Measurements from ENCODE around the gene BCL10. TPM values are rescaled to one million over a fixed set of nuclear protein-coding genes. Genes with fewer than 3 reads are reported as not detected.

BCL10 gene
- total RNA-seq, 3 donors from 2014 or later (not counting 1 experiment from before 2014, with no cell fraction given), result 46.3 to 49.2 (median 48.7) TPM

DNA sequence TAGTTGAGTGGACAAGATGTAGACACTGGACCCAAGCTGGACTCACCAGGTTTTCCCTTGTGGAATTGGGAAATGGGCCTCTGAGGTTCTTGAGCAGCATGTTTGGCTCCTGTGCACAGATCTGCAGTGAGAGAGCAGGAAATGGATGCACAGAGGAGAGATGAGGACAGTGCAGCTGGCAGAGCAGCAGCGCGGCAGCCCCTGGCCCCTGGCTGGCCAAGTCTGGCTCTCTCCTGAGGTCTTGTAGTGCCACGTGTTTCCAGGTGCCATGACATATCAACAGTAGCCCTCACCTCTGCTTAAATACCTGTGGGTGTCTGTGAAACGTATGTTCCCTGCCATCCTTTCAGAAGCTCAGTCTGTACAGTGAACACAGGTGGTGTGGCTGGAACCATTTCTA, 19.2 kb upstream of the BCL10 start:
- no peaks in the 10 kb centered on the region for H3K36me3 Mint-ChIP-seq
- Histone ChIP-seq H3K36me3 (ENCODE audit: control insufficient read depth, insufficient read depth, low read length) (no peaks in the 10 kb centered on the region), H3K27ac (ENCODE audit: low read length) (no peak overlapping the region), H3K4me3 (ENCODE audit: low read length) (no peak overlapping the region), H3K27me3 (ENCODE audit: control insufficient read depth, insufficient read depth, low read length) (peaks cover 6% of the 10 kb centered on the region), H3K4me1 (ENCODE audit: control insufficient read depth, insufficient read depth, low read length) (peaks cover 19% of the 10 kb centered on the region), H3K9me3 (ENCODE audit: control insufficient read depth, insufficient read depth, low read length) (no peaks in the 10 kb centered on the region)
- ATAC-seq (no peak), DNase-seq (no peak)
- TF ChIP-seq, protein P1, sequence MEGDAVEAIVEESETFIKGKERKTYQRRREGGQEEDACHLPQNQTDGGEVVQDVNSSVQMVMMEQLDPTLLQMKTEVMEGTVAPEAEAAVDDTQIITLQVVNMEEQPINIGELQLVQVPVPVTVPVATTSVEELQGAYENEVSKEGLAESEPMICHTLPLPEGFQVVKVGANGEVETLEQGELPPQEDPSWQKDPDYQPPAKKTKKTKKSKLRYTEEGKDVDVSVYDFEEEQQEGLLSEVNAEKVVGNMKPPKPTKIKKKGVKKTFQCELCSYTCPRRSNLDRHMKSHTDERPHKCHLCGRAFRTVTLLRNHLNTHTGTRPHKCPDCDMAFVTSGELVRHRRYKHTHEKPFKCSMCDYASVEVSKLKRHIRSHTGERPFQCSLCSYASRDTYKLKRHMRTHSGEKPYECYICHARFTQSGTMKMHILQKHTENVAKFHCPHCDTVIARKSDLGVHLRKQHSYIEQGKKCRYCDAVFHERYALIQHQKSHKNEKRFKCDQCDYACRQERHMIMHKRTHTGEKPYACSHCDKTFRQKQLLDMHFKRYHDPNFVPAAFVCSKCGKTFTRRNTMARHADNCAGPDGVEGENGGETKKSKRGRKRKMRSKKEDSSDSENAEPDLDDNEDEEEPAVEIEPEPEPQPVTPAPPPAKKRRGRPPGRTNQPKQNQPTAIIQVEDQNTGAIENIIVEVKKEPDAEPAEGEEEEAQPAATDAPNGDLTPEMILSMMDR (IDR thresholded peaks at IDR 0.05), result no peak
- intact Hi-C loops (cut with micrococcal nuclease), result no loop called here
- H3K9me3 Mint-ChIP-seq, result no peaks in the 10 kb centered on the region
- H3K4me1 Mint-ChIP-seq, result peaks cover 29 to 30% of the 10 kb centered on the region in 2 donors
- H3K4me3 Mint-ChIP-seq, result no peak overlapping the region
- H3K27me3 Mint-ChIP-seq (ENCODE audit: low read depth in 2 of 2), result peaks cover 31 to 55% of the 10 kb centered on the region in 2 donors
- H3K27ac Mint-ChIP-seq, result no peak overlapping the region
- 92% methylated on average over 4 of the region's 4 CpGs for WGBS (ENCODE audit: insufficient coverage)

- peaks cover 6% of the 10 kb centered on the region for H3K27me3 ChIP-seq (ENCODE audit: control insufficient read depth, insufficient read depth, low read length)
- ATAC-seq (no peak), DNase-seq (no peak)
- TF ChIP-seq, protein P1 (IDR thresholded peaks at IDR 0.05), result no peak
- Mint-ChIP-seq H3K27ac (no peak overlapping the region), H3K27me3 (ENCODE audit: low read depth in 2 of 2) (peaks cover 34 to 61% of the 10 kb centered on the region in 2 donors), H3K9me3 (no peaks in the 10 kb centered on the region), H3K4me1 (peaks cover 29 to 30% of the 10 kb centered on the region in 2 donors), H3K4me3 (no peak overlapping the region), H3K36me3 (no peaks in the 10 kb centered on the region)
- WGBS (ENCODE audit: insufficient coverage), result 79% methylated on average over 3 of the region's 3 CpGs
- H3K4me1 ChIP-seq (ENCODE audit: control insufficient read depth, insufficient read depth, low read length), result peaks cover 19% of the 10 kb centered on the region
- H3K27ac ChIP-seq (ENCODE audit: low read length), result no peak overlapping the region
- intact Hi-C loops (cut with micrococcal nuclease), result no loop called here
- no peak overlapping the region for H3K4me3 ChIP-seq (ENCODE audit: low read length)
- no peaks in the 10 kb centered on the region for H3K36me3 ChIP-seq (ENCODE audit: control insufficient read depth, insufficient read depth, low read length)
- H3K9me3 ChIP-seq (ENCODE audit: control insufficient read depth, insufficient read depth, low read length), result no peaks in the 10 kb centered on the region
Measured at GRCh38 chr1:85295006-85295431, 18.6 kb upstream of the BCL10 start.

DNA sequence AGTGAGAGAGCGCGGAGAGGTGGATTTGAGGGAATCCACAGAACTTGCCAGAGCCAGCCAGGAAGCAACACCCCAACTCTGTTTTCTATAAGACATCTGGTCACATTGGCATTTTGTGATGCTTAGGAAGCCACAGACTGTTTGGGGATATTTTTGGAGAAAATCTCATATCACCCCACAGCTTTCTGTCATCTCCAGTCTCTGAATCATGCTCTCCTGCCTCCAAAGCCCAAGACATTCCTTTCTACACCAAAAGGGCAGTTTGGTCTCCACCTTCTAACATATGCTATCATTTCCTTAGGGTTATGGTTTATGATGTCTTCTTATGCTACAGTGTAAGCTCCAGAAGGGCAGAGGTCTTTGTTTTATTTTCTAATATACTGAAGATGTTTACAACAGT, 14.4 kb upstream of the BCL10 start:
- H3K4me3 ChIP-seq (ENCODE audit: low read length), result no peak overlapping the region
- Mint-ChIP-seq H3K4me1 (no peaks in the 10 kb centered on the region), H3K4me3 (no peak overlapping the region), H3K27ac (no peak overlapping the region), H3K36me3 (no peaks in the 10 kb centered on the region), H3K9me3 (no peaks in the 10 kb centered on the region), H3K27me3 (ENCODE audit: low read depth in 2 of 2) (peaks cover 19 to 55% of the 10 kb centered on the region in 2 donors)
- H3K27ac ChIP-seq (ENCODE audit: low read length), result no peak overlapping the region
- DNase-seq (no peak), ATAC-seq (no peak)
- H3K36me3 ChIP-seq (ENCODE audit: control insufficient read depth, insufficient read depth, low read length), result no peaks in the 10 kb centered on the region
- 96% methylated on average over 2 of the region's 2 CpGs for WGBS (ENCODE audit: insufficient coverage)
- intact Hi-C loops (cut with micrococcal nuclease), result no loop called here
- TF ChIP-seq, protein P1 (IDR thresholded peaks at IDR 0.05), result no peak
- no peaks in the 10 kb centered on the region for H3K9me3 ChIP-seq (ENCODE audit: control insufficient read depth, insufficient read depth, low read length)
- H3K4me1 ChIP-seq (ENCODE audit: control insufficient read depth, insufficient read depth, low read length), result no peaks in the 10 kb centered on the region
- no peaks in the 10 kb centered on the region for H3K27me3 ChIP-seq (ENCODE audit: control insufficient read depth, insufficient read depth, low read length)

DNA sequence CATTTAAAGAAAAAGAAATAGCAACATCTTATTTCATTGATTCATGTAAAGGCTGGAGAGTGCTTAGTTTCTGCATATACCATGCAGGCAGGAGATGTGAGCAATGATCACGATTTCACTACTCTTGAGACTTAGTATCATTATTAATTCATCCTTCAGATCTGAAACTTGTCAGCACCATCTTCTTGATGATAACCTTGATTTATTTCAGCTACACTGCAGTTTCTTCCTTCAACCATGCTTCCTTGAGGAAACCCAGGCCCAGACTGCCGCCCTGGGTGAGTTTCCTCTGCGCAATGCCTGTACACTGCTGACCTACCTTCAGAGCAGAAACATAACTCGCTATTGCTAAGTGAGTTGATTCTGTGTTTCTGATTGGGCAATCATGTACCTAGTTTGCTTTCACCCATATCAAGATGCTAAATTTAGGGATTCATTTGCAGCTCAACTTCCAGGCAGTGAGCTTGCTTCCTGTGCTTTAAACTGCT, 13.5 kb upstream of the BCL10 start:
- Mint-ChIP-seq H3K36me3 (no peaks in the 10 kb centered on the region), H3K27ac (no peak overlapping the region)
- no peak overlapping the region for H3K27ac ChIP-seq (ENCODE audit: low read length)

More for the DNA sequence above, 13.5 kb upstream of the BCL10 start:
- Mint-ChIP-seq H3K4me1 (no peaks in the 10 kb centered on the region), H3K4me3 (no peak overlapping the region), H3K9me3 (no peaks in the 10 kb centered on the region), H3K27me3 (ENCODE audit: low read depth in 2 of 2) (peaks cover 19 to 52% of the 10 kb centered on the region in 2 donors)
- H3K4me3 ChIP-seq (ENCODE audit: low read length), result no peak overlapping the region
- WGBS (ENCODE audit: insufficient coverage), result 61% methylated on average over 4 of the region's 4 CpGs
- H3K9me3 ChIP-seq (ENCODE audit: control insufficient read depth, insufficient read depth, low read length), result no peaks in the 10 kb centered on the region
- H3K27me3 ChIP-seq (ENCODE audit: control insufficient read depth, insufficient read depth, low read length), result no peaks in the 10 kb centered on the region
- no peaks in the 10 kb centered on the region for H3K36me3 ChIP-seq (ENCODE audit: control insufficient read depth, insufficient read depth, low read length)
- no peaks in the 10 kb centered on the region for H3K4me1 ChIP-seq (ENCODE audit: control insufficient read depth, insufficient read depth, low read length)
- DNase-seq, result no peak
- intact Hi-C loops (cut with micrococcal nuclease), result no loop called here
- TF ChIP-seq, protein P1 (IDR thresholded peaks at IDR 0.05), result no peak
- no peak for ATAC-seq
